ENCODE measurements around the gene YWHAQ.

DNA sequence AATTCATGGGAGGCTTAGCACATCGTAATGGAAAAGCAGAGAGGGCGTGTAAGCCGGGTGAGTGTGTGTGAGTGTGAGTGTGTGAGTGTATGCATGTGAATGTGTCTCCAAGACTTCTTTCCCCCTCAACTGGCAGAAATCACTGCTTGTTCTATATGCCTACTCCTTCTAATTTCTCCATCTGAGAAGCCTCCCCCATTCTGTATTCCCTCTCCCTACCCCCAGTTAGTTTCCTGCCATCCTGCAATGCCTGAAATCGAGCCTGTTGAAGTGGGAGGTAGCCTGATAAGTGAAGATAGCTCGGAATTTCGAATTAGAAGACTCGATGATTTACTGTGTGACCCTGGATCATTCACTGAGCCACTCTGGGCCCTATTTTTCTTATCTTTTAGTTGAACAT, 30.0 kb upstream of the YWHAQ start:
- TF ChIP-seq POLR2A (IDR thresholded peaks at IDR 0.05; ENCODE audit: low read depth, low read length): no peak
- TF ChIP-seq, protein P1, sequence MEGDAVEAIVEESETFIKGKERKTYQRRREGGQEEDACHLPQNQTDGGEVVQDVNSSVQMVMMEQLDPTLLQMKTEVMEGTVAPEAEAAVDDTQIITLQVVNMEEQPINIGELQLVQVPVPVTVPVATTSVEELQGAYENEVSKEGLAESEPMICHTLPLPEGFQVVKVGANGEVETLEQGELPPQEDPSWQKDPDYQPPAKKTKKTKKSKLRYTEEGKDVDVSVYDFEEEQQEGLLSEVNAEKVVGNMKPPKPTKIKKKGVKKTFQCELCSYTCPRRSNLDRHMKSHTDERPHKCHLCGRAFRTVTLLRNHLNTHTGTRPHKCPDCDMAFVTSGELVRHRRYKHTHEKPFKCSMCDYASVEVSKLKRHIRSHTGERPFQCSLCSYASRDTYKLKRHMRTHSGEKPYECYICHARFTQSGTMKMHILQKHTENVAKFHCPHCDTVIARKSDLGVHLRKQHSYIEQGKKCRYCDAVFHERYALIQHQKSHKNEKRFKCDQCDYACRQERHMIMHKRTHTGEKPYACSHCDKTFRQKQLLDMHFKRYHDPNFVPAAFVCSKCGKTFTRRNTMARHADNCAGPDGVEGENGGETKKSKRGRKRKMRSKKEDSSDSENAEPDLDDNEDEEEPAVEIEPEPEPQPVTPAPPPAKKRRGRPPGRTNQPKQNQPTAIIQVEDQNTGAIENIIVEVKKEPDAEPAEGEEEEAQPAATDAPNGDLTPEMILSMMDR (conservative IDR thresholded peaks at IDR 0.05; ENCODE audit: low read depth, low read length): no peak
- TF ChIP-seq MAZ (IDR thresholded peaks at IDR 0.05; ENCODE audit: borderline replicate concordance, low read depth, low read length): no peak
- TF ChIP-seq, protein P2, sequence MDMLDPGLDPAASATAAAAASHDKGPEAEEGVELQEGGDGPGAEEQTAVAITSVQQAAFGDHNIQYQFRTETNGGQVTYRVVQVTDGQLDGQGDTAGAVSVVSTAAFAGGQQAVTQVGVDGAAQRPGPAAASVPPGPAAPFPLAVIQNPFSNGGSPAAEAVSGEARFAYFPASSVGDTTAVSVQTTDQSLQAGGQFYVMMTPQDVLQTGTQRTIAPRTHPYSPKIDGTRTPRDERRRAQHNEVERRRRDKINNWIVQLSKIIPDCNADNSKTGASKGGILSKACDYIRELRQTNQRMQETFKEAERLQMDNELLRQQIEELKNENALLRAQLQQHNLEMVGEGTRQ (IDR thresholded peaks at IDR 0.05; ENCODE audit: low read depth, low read length): no peak
- no peak for TF ChIP-seq RCOR1 (IDR thresholded peaks at IDR 0.05; ENCODE audit: insufficient replicate concordance, low read length)
- TF ChIP-seq CEBPB (IDR thresholded peaks at IDR 0.05; ENCODE audit: low read depth, low read length): no peak
- no peak for TF ChIP-seq RAD21 (IDR thresholded peaks at IDR 0.05; ENCODE audit: low read length)
- no peak for TF ChIP-seq MAFK (IDR thresholded peaks at IDR 0.05; ENCODE audit: low read depth, low read length)
